ENCODE data around the gene PRKAG1. TPM values are rescaled to one million over a fixed set of nuclear protein-coding genes. Genes with fewer than 3 reads are reported as not detected.

Gene PRKAG1
- total and polyA plus RNA-seq, 11 donors = 72.0 to 107 (median 97.9) TPM

- DNase-seq = peak in 2 of 5 donors; percentile 1 to 4
- no peak for TF ChIP-seq POLR2A (IDR thresholded peaks at IDR 0.05)
- Histone ChIP-seq H3K36me3 (peaks cover 0 to 53% (median 50%) of the 10 kb centered on the region in 9 donors), H3K9me3 (no peaks in the 10 kb centered on the region), H3K4me3 (peak overlapping the region in 1 of 12 donors; percentile 13), H3K4me1 (peaks cover 19 to 50% (median 39%) of the 10 kb centered on the region in 12 donors), H3K27ac (no peak overlapping the region), H3K27me3 (no peaks in the 10 kb centered on the region)
- 68 to 74% (median 72%) methylated on average over 4 of the region's 4 CpGs for WGBS, 4 donors
- ATAC-seq = no peak
- intact Hi-C loops (cut with DNase I) = loop anchor here in 3 of 10 donors (5.0 kb wide), 2 partner anchors 33 to 38 kb away; partner anchors contain the start of gene PRKAG1 (in 2 of the 3)
These were observed 36.5 kb upstream of the PRKAG1 start for GRCh38 chr12:49055092-49055491.

GRCh38 chr12:49054524-49054923, 35.9 kb upstream of the PRKAG1 start:
- peaks cover 19 to 50% (median 39%) of the 10 kb centered on the region in 12 donors for H3K4me1 ChIP-seq
- 89 to 96% (median 90%) methylated on average over 4 to 10 of the region's 10 CpGs for WGBS, 4 donors
- TF ChIP-seq POLR2A (IDR thresholded peaks at IDR 0.05) (no peak), CTCF (IDR thresholded peaks at IDR 0.05) (no peak)
- peaks cover 0 to 59% (median 56%) of the 10 kb centered on the region in 9 donors for H3K36me3 ChIP-seq
- H3K9me3 ChIP-seq = no peaks in the 10 kb centered on the region
- DNase-seq = peak in 2 of 5 donors; percentile 8 to 21
- no peaks in the 10 kb centered on the region for H3K27me3 ChIP-seq
- intact Hi-C loops (cut with DNase I) = no loop called here
- H3K27ac ChIP-seq = no peak overlapping the region
- no peak for ATAC-seq
- H3K4me3 ChIP-seq = no peak overlapping the region

GRCh38 chr12:49054096-49054495, 35.5 kb upstream of the PRKAG1 start:
- TF ChIP-seq CTCF (IDR thresholded peaks at IDR 0.05) (no peak), POLR2A (IDR thresholded peaks at IDR 0.05) (no peak)
- H3K27me3 ChIP-seq = no peaks in the 10 kb centered on the region
- no peak overlapping the region for H3K27ac ChIP-seq
- intact Hi-C loops (cut with DNase I) = no loop called here
- DNase-seq (peak in 1 of 5 donors; percentile 17), ATAC-seq (no peak)
- peaks cover 19 to 47% (median 39%) of the 10 kb centered on the region in 12 donors for H3K4me1 ChIP-seq
- H3K9me3 ChIP-seq = no peaks in the 10 kb centered on the region
- H3K36me3 ChIP-seq = peaks cover 0 to 63% (median 60%) of the 10 kb centered on the region in 9 donors
- H3K4me3 ChIP-seq = no peak overlapping the region
- WGBS, 4 donors = 88 to 93% (median 90%) methylated on average over 5 of the region's 5 CpGs

GRCh38 chr12:49052451-49053208, 34.1 kb upstream of the PRKAG1 start:
- WGBS, 4 donors = 83 to 89% (median 84%) methylated on average over 14 to 16 of the region's 16 CpGs
- intact Hi-C loops (cut with DNase I) = no loop called here
- DNase-seq (no peak), ATAC-seq (no peak)
- H3K27ac ChIP-seq = no peak overlapping the region
- TF ChIP-seq POLR2A (IDR thresholded peaks at IDR 0.05) (no peak), CTCF (IDR thresholded peaks at IDR 0.05) (no peak)
- H3K4me3 ChIP-seq = no peak overlapping the region
- H3K27me3 ChIP-seq = no peaks in the 10 kb centered on the region
- peaks cover 0 to 78% (median 75%) of the 10 kb centered on the region in 9 donors for H3K36me3 ChIP-seq
- peaks cover 14 to 33% (median 28%) of the 10 kb centered on the region in 12 donors for H3K4me1 ChIP-seq
- no peaks in the 10 kb centered on the region for H3K9me3 ChIP-seq

Measured in heart left ventricle (tissue), 16 donors.